Liver (tissue), 9 donors: ENCODE data around the gene HLA-DPB1. TPM values are rescaled to one million over a fixed set of nuclear protein-coding genes. Genes with fewer than 3 reads are reported as not detected.

Experiments used
- DNase-seq: peaks from one replicate; pipeline ENCODE4 v3.0.0-alpha.2; 2017; ENCODE audit warnings: low spot score
- H3K27ac ChIP-seq, 2 donors: one replicate each; pipeline ENCODE4 v1.7.0; 2013; ENCODE audit warnings: inconsistent platforms in 2 of 2, low read length in 2 of 2, control low read depth in 1 of 2, low read depth in 1 of 2, mild to moderate bottlenecking in 1 of 2
- H3K27me3 ChIP-seq, 4 donors: one replicate each; pipeline versions ENCODE4 v1.6.1 to v1.7.0; 2013; ENCODE audit warnings: low read length in 3 of 4, inconsistent platforms in 1 of 4, mild to moderate bottlenecking in 1 of 4, moderate library complexity in 1 of 4; ENCODE audit not compliant: control insufficient read depth in 4 of 4, insufficient read depth in 4 of 4
- H3K36me3 ChIP-seq, 4 donors: one replicate each; pipeline versions ENCODE4 v1.6.1 to v1.7.0; 2013; ENCODE audit warnings: low read length in 3 of 4, mild to moderate bottlenecking in 3 of 4, low read depth in 1 of 4, moderate library complexity in 1 of 4; ENCODE audit not compliant: control insufficient read depth in 4 of 4, insufficient read depth in 3 of 4
- H3K4me1 ChIP-seq, 4 donors: one replicate each; pipeline versions ENCODE4 v1.6.1 to v1.7.0; 2013; ENCODE audit warnings: low read length in 3 of 4, mild to moderate bottlenecking in 3 of 4, moderate library complexity in 1 of 4; ENCODE audit not compliant: control insufficient read depth in 4 of 4, insufficient read depth in 4 of 4
- H3K4me3 ChIP-seq, 3 donors: one replicate each; pipeline versions ENCODE4 v1.6.1 to v1.7.0; 2013; ENCODE audit warnings: low read length in 3 of 3, control low read depth in 1 of 3, low read depth in 1 of 3, mild to moderate bottlenecking in 1 of 3
- H3K9ac ChIP-seq, 2 donors: one replicate each; pipeline ENCODE4 v1.7.0; 2013; ENCODE audit warnings: low read length in 2 of 2, mild to moderate bottlenecking in 2 of 2, moderate library complexity in 2 of 2, control low read depth in 1 of 2, low read depth in 1 of 2
- H3K9me3 ChIP-seq, 4 donors: one replicate each; pipeline versions ENCODE4 v1.6.1 to v1.7.0; 2013; ENCODE audit warnings: low read length in 3 of 4; ENCODE audit not compliant: control insufficient read depth in 4 of 4
- EGR1 ChIP-seq, 2 donors: IDR thresholded peaks; 2 replicates each; pipeline ENCODE4 v1.6.1; 2016 to 2018; ENCODE audit warnings: antibody characterized with exemption in 2 of 2, low read depth in 2 of 2
- FOXA1 ChIP-seq: IDR thresholded peaks from 2 replicates; pipeline ENCODE4 v1.6.1; 2016; ENCODE audit warnings: antibody characterized with exemption
- FOXA2 ChIP-seq: IDR thresholded peaks from 2 replicates; pipeline ENCODE4 v1.6.1; 2016; ENCODE audit warnings: antibody characterized with exemption
- GABPA ChIP-seq, 2 donors: IDR thresholded peaks in 1 of 2; conservative IDR thresholded peaks in 1 of 2; 2 replicates each; pipeline ENCODE4 v1.6.1; 2016; ENCODE audit warnings: antibody characterized with exemption in 2 of 2, mild to moderate bottlenecking in 1 of 2, moderate library complexity in 1 of 2
- HNF4A ChIP-seq, 2 donors: conservative IDR thresholded peaks; 2 replicates each; pipeline ENCODE4 v1.6.1; 2016; ENCODE audit warnings: antibody characterized with exemption in 2 of 2, mild to moderate bottlenecking in 2 of 2
- HNF4G ChIP-seq: IDR thresholded peaks from 2 replicates; pipeline ENCODE4 v1.6.1; 2016; ENCODE audit warnings: antibody characterized with exemption
- JUND ChIP-seq, 2 donors: IDR thresholded peaks; 2 replicates each; pipeline ENCODE4 v1.6.1; 2016; ENCODE audit warnings: antibody characterized with exemption in 2 of 2
- MAX ChIP-seq: IDR thresholded peaks from 2 replicates; pipeline ENCODE4 v1.6.1; 2016; ENCODE audit warnings: antibody characterized with exemption
- NR2F2 ChIP-seq: IDR thresholded peaks from 2 replicates; pipeline ENCODE4 v1.6.1; 2016; ENCODE audit warnings: antibody characterized with exemption
- RAD21 ChIP-seq, 2 donors: IDR thresholded peaks; 2 replicates each; pipeline ENCODE4 v1.6.1; 2016; ENCODE audit warnings: antibody characterized with exemption in 2 of 2, mild to moderate bottlenecking in 2 of 2
- RXRA ChIP-seq, 2 donors: IDR thresholded peaks; 2 replicates each; pipeline ENCODE4 v1.6.1; 2017 to 2018; ENCODE audit warnings: antibody characterized with exemption in 2 of 2, mild to moderate bottlenecking in 1 of 2
- SP1 ChIP-seq: IDR thresholded peaks from 2 replicates; pipeline ENCODE4 v1.6.1; 2018; ENCODE audit warnings: antibody characterized with exemption, mild to moderate bottlenecking
- TAF1 ChIP-seq: conservative IDR thresholded peaks from 2 replicates; pipeline ENCODE4 v1.6.1; 2016; ENCODE audit warnings: antibody characterized with exemption, mild to moderate bottlenecking
- YY1 ChIP-seq: IDR thresholded peaks from 2 replicates; pipeline ENCODE4 v1.6.1; 2016; ENCODE audit warnings: antibody characterized with exemption, mild to moderate bottlenecking
- WGBS: extraction: QIAGEN DNeasy Blood & Tissue Kit; methylation state at CpG from one replicate; pipeline ENCODE4 v1.1.7; 2013; 5-methylcytosine and 5-hydroxymethylcytosine counted together
- polyA plus RNA-seq, 2 donors: library from polyadenylated mRNA; stranded (reverse) in 1 of 2; unstranded in 1 of 2; fragments of 200-250 nt in 1 of 2; fragments of >200 nt in 1 of 2; fragmentation: Nextera tagmentation in 1 of 2; extraction: Ambion mirVana in 1 of 2; gene quantifications; one replicate each; pipeline versions ENCODE4 v1.2.1 to v1.2.3, GENCODE V29; 2013 to 2015
- total RNA-seq, 2 donors: library from RNA; depleted of rRNA; stranded (reverse); fragments of >200 nt; gene quantifications; one replicate each; pipeline ENCODE4 v1.2.3, GENCODE V29; 2014
- TF ChIP-seq, protein P1 (sequence below): fragments of 150-350 bp; IDR thresholded peaks from 2 replicates; pipeline ENCODE4 v1.5.1; 2017; ENCODE audit warnings: improper control_type of control experiment, low read depth, low read length; ENCODE audit not compliant: missing input control
- TF ChIP-seq, protein P2 (sequence below): IDR thresholded peaks from 2 replicates; pipeline ENCODE4 v1.6.1; 2016; ENCODE audit warnings: antibody characterized with exemption
- TF ChIP-seq, protein P3 (sequence below): IDR thresholded peaks from 2 replicates; pipeline ENCODE4 v1.6.1; 2016; ENCODE audit warnings: antibody characterized with exemption, mild to moderate bottlenecking
- TF ChIP-seq, protein P4 (sequence below): IDR thresholded peaks from 2 replicates; pipeline ENCODE4 v1.6.1; 2016; ENCODE audit warnings: antibody characterized with exemption
- donor health status: healthy.
- donor health status: healthy.
- donor health status: healthy.
- donor health status: healthy.
- donor health status: healthy.

The HLA-DPB1 gene
- total and polyA plus RNA-seq, 4 donors: 15.5 to 37.8 (median 24.0) TPM

GRCh38 chr6:33064723-33065122 is 11.1 kb upstream of the HLA-DPB1 start:
- 52% methylated on average over 4 of the region's 4 CpGs for WGBS
- no peak overlapping the region for H3K27ac ChIP-seq

DNA sequence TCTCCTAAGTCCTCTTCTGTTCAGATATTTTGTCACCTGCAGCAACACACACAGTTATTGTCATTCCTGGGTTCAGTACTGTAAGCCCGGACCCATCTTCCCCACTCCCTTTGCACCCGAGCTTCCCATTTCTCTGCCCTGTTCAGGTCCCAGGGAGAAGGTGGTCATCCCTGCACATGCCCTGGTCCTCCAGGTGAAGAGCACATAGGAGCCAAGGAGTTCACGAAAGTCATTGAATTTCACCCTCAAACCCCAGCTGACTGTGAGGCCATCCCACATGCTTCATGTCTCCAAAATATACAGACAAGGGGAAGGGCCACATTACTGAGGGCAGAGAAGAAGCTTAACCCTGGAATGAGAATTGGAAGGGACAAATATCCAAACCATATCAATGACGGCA is 10.5 kb upstream of the HLA-DPB1 start:
- DNase-seq: no peak
- Histone ChIP-seq H3K4me1 (no peaks in the 10 kb centered on the region), H3K36me3 (peaks cover 0 to 2% (median 0%) of the 10 kb centered on the region in 4 donors), H3K9me3 (peaks cover 0 to 5% (median 2%) of the 10 kb centered on the region in 4 donors), H3K27me3 (no peaks in the 10 kb centered on the region), H3K27ac (no peak overlapping the region), H3K4me3 (no peak overlapping the region), H3K9ac (no peak overlapping the region)
- WGBS: 54% methylated on average over 4 of the region's 4 CpGs
- TF ChIP-seq FOXA1 (no peak), RXRA (IDR thresholded peaks at IDR 0.05) (no peak), MAX (no peak), NR2F2 (no peak), EGR1 (IDR thresholded peaks at IDR 0.05; ENCODE audit: low read depth in 2 of 2) (no peak), HNF4A (conservative IDR thresholded peaks at IDR 0.05) (no peak), GABPA (IDR thresholded peaks at IDR 0.05 in 1 of 2, conservative IDR thresholded peaks at IDR 0.05 in 1 of 2) (no peak), JUND (IDR thresholded peaks at IDR 0.05) (no peak), SP1 (no peak), HNF4G (no peak), FOXA2 (no peak), TAF1 (no peak), RAD21 (IDR thresholded peaks at IDR 0.05) (no peak), YY1 (no peak)
- TF ChIP-seq, protein P1, sequence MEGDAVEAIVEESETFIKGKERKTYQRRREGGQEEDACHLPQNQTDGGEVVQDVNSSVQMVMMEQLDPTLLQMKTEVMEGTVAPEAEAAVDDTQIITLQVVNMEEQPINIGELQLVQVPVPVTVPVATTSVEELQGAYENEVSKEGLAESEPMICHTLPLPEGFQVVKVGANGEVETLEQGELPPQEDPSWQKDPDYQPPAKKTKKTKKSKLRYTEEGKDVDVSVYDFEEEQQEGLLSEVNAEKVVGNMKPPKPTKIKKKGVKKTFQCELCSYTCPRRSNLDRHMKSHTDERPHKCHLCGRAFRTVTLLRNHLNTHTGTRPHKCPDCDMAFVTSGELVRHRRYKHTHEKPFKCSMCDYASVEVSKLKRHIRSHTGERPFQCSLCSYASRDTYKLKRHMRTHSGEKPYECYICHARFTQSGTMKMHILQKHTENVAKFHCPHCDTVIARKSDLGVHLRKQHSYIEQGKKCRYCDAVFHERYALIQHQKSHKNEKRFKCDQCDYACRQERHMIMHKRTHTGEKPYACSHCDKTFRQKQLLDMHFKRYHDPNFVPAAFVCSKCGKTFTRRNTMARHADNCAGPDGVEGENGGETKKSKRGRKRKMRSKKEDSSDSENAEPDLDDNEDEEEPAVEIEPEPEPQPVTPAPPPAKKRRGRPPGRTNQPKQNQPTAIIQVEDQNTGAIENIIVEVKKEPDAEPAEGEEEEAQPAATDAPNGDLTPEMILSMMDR: no peak
- TF ChIP-seq, protein P2, sequence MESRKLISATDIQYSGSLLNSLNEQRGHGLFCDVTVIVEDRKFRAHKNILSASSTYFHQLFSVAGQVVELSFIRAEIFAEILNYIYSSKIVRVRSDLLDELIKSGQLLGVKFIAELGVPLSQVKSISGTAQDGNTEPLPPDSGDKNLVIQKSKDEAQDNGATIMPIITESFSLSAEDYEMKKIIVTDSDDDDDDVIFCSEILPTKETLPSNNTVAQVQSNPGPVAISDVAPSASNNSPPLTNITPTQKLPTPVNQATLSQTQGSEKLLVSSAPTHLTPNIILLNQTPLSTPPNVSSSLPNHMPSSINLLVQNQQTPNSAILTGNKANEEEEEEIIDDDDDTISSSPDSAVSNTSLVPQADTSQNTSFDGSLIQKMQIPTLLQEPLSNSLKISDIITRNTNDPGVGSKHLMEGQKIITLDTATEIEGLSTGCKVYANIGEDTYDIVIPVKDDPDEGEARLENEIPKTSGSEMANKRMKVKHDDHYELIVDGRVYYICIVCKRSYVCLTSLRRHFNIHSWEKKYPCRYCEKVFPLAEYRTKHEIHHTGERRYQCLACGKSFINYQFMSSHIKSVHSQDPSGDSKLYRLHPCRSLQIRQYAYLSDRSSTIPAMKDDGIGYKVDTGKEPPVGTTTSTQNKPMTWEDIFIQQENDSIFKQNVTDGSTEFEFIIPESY: no peak
- TF ChIP-seq, protein P3, sequence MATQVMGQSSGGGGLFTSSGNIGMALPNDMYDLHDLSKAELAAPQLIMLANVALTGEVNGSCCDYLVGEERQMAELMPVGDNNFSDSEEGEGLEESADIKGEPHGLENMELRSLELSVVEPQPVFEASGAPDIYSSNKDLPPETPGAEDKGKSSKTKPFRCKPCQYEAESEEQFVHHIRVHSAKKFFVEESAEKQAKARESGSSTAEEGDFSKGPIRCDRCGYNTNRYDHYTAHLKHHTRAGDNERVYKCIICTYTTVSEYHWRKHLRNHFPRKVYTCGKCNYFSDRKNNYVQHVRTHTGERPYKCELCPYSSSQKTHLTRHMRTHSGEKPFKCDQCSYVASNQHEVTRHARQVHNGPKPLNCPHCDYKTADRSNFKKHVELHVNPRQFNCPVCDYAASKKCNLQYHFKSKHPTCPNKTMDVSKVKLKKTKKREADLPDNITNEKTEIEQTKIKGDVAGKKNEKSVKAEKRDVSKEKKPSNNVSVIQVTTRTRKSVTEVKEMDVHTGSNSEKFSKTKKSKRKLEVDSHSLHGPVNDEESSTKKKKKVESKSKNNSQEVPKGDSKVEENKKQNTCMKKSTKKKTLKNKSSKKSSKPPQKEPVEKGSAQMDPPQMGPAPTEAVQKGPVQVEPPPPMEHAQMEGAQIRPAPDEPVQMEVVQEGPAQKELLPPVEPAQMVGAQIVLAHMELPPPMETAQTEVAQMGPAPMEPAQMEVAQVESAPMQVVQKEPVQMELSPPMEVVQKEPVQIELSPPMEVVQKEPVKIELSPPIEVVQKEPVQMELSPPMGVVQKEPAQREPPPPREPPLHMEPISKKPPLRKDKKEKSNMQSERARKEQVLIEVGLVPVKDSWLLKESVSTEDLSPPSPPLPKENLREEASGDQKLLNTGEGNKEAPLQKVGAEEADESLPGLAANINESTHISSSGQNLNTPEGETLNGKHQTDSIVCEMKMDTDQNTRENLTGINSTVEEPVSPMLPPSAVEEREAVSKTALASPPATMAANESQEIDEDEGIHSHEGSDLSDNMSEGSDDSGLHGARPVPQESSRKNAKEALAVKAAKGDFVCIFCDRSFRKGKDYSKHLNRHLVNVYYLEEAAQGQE: no peak
- TF ChIP-seq, protein P4, sequence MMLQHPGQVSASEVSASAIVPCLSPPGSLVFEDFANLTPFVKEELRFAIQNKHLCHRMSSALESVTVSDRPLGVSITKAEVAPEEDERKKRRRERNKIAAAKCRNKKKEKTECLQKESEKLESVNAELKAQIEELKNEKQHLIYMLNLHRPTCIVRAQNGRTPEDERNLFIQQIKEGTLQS: no peak

More at GRCh38 chr6:33064723-33065122, 11.1 kb upstream of the HLA-DPB1 start:
- Histone ChIP-seq H3K9me3 (peaks cover 0 to 5% (median 2%) of the 10 kb centered on the region in 4 donors), H3K4me1 (no peaks in the 10 kb centered on the region), H3K4me3 (no peak overlapping the region), H3K9ac (no peak overlapping the region), H3K27me3 (no peaks in the 10 kb centered on the region), H3K36me3 (peaks cover 0 to 2% (median 0%) of the 10 kb centered on the region in 4 donors)
- TF ChIP-seq, protein P1: no peak
- no peak for TF ChIP-seq TAF1
- no peak for TF ChIP-seq HNF4A (conservative IDR thresholded peaks at IDR 0.05)
- no peak for TF ChIP-seq JUND (IDR thresholded peaks at IDR 0.05)
- no peak for TF ChIP-seq RAD21 (IDR thresholded peaks at IDR 0.05)
- no peak for TF ChIP-seq SP1
- no peak for TF ChIP-seq NR2F2
- no peak for TF ChIP-seq FOXA1
- no peak for TF ChIP-seq GABPA (IDR thresholded peaks at IDR 0.05 in 1 of 2, conservative IDR thresholded peaks at IDR 0.05 in 1 of 2)
- no peak for TF ChIP-seq FOXA2
- no peak for DNase-seq
